MM.1S (cell line): ENCODE measurements around the gene USP10.

Source experiments
- DNase-seq: peaks from one replicate; pipeline ENCODE4 v3.0.0-alpha.2; 2015
- H2AFZ ChIP-seq: fragments of 300-600 bp; sonication (generic); 2 replicates; pipeline ENCODE4 v1.6.0; 2016; ENCODE audit warnings: antibody characterized with exemption, low read length
- H3F3A ChIP-seq: fragments of 300-600 bp; sonication (generic); 2 replicates; pipeline ENCODE4 v1.6.1; 2016; ENCODE audit warnings: mild to moderate bottlenecking, antibody characterized with exemption, low read length, moderate library complexity, mixed read lengths; ENCODE audit not compliant: insufficient read depth
- H3K27ac ChIP-seq: fragments of 300-600 bp; sonication (generic); 2 replicates; pipeline ENCODE4 v1.5.1; 2016; ENCODE audit warnings: mild to moderate bottlenecking, low read length
- H3K27me3 ChIP-seq: fragments of 300-600 bp; sonication (generic); replicated peaks from 2 replicates; pipeline ENCODE4 v1.6.0; 2016; ENCODE audit warnings: low read length; ENCODE audit not compliant: insufficient read depth
- H3K36me3 ChIP-seq: fragments of 300-600 bp; sonication (generic); replicated peaks from 2 replicates; pipeline ENCODE4 v1.6.1; 2016; ENCODE audit warnings: mild to moderate bottlenecking, low read length, mixed read lengths; ENCODE audit not compliant: insufficient read depth
- H3K4me1 ChIP-seq: fragments of 300-600 bp; sonication (generic); 2 replicates; pipeline ENCODE4 v1.6.1; 2016; ENCODE audit warnings: low read length, mixed read lengths
- H3K4me2 ChIP-seq: fragments of 300-600 bp; sonication (generic); 2 replicates; pipeline ENCODE4 v1.6.0; 2016; ENCODE audit warnings: low read depth, low read length
- H3K4me3 ChIP-seq: fragments of 300-600 bp; sonication (generic); 2 replicates; pipeline ENCODE4 v1.5.1; 2016; ENCODE audit warnings: low read length, mixed read lengths
- H3K79me2 ChIP-seq: fragments of 300-600 bp; sonication (generic); 2 replicates; pipeline ENCODE4 v1.6.1; 2016; ENCODE audit warnings: mixed run types, low read length, mixed read lengths
- H3K9ac ChIP-seq: fragments of 300-600 bp; sonication (generic); 2 replicates; pipeline ENCODE4 v1.6.1; 2016; ENCODE audit warnings: low read length, mixed read lengths
- H3K9me2 ChIP-seq: fragments of 300-600 bp; sonication (generic); replicated peaks from 2 replicates; pipeline ENCODE4 v1.6.1; 2016; ENCODE audit warnings: mild to moderate bottlenecking, low read length, mixed read lengths; ENCODE audit not compliant: insufficient read depth
- H3K9me3 ChIP-seq: fragments of 300-600 bp; sonication (generic); replicated peaks from 2 replicates; pipeline ENCODE4 v1.6.1; 2016; ENCODE audit warnings: mild to moderate bottlenecking, low read length, mixed read lengths; ENCODE audit not compliant: insufficient read depth
- H4K20me1 ChIP-seq: fragments of 300-600 bp; sonication (generic); 2 replicates; pipeline ENCODE4 v1.6.1; 2016; ENCODE audit warnings: mild to moderate bottlenecking, low read length, moderate library complexity, mixed read lengths; ENCODE audit not compliant: insufficient read depth
- CTCF ChIP-seq: fragments of 300-600 bp; sonication (generic); IDR thresholded peaks from 2 replicates; pipeline ENCODE4 v1.5.1; 2016; ENCODE audit warnings: antibody characterized with exemption, low read length, mixed read lengths
- EZH2 ChIP-seq: fragments of 300-600 bp; sonication (generic); optimal IDR thresholded peaks from 2 replicates; pipeline ENCODE3; 2017; ENCODE audit warnings: low read depth, mild to moderate bottlenecking, antibody characterized with exemption, low read length, mixed read lengths
- EZH2phosphoT487 ChIP-seq: fragments of 300-600 bp; sonication (generic); IDR thresholded peaks from 2 replicates; pipeline ENCODE4 v1.6.1; 2018; ENCODE audit warnings: antibody characterized with exemption, low read length

Gene USP10

GRCh38 chr16:84675884-84676283, 23.9 kb upstream of the USP10 start:
- H3K9ac ChIP-seq = no peak overlapping the region
- H3K27me3 ChIP-seq = no peaks in the 10 kb centered on the region
- H3K27ac ChIP-seq = no peak overlapping the region
- H3K4me2 ChIP-seq = no peak overlapping the region
- H3K4me3 ChIP-seq = no peak overlapping the region
- H3K9me2 ChIP-seq = no peaks in the 10 kb centered on the region
- no peak for TF ChIP-seq CTCF
- no peak for TF ChIP-seq EZH2phosphoT487
- H3K79me2 ChIP-seq = no peaks in the 10 kb centered on the region
- no peaks in the 10 kb centered on the region for H3K36me3 ChIP-seq
- no peaks in the 10 kb centered on the region for H3K4me1 ChIP-seq
- DNase-seq = no peak
- H3F3A ChIP-seq = no peaks in the 10 kb centered on the region
- H4K20me1 ChIP-seq = no peaks in the 10 kb centered on the region
- no peaks in the 10 kb centered on the region for H3K9me3 ChIP-seq
- H2AFZ ChIP-seq = no peak overlapping the region

- H3F3A ChIP-seq = no peaks in the 10 kb centered on the region
- no peak overlapping the region for H3K27ac ChIP-seq
These were observed 22.6 kb upstream of the USP10 start for GRCh38 chr16:84677017-84677803.

GRCh38 chr16:84677849-84678248, 22.0 kb upstream of the USP10 start:
- Histone ChIP-seq H3K9ac (no peak overlapping the region), H3K4me2 (no peak overlapping the region), H3F3A (no peaks in the 10 kb centered on the region), H3K9me3 (no peaks in the 10 kb centered on the region), H3K79me2 (no peaks in the 10 kb centered on the region), H3K27ac (no peak overlapping the region), H3K4me1 (no peaks in the 10 kb centered on the region), H3K36me3 (no peaks in the 10 kb centered on the region), H3K27me3 (no peaks in the 10 kb centered on the region), H3K9me2 (no peaks in the 10 kb centered on the region), H4K20me1 (no peaks in the 10 kb centered on the region), H3K4me3 (no peak overlapping the region), H2AFZ (no peak overlapping the region)
- TF ChIP-seq EZH2phosphoT487 (no peak), EZH2 (no peak), CTCF (no peak)
- DNase-seq = no peak

More at GRCh38 chr16:84677017-84677803, 22.6 kb upstream of the USP10 start:
- Histone ChIP-seq H3K9me2 (no peaks in the 10 kb centered on the region), H4K20me1 (no peaks in the 10 kb centered on the region), H3K27me3 (no peaks in the 10 kb centered on the region), H3K4me3 (no peak overlapping the region), H3K36me3 (no peaks in the 10 kb centered on the region), H2AFZ (no peak overlapping the region), H3K79me2 (no peaks in the 10 kb centered on the region), H3K9me3 (no peaks in the 10 kb centered on the region), H3K4me1 (no peaks in the 10 kb centered on the region), H3K4me2 (no peak overlapping the region), H3K9ac (no peak overlapping the region)
- no peak for TF ChIP-seq EZH2
- no peak for TF ChIP-seq CTCF
- TF ChIP-seq EZH2phosphoT487 = no peak
- no peak for DNase-seq
